ENCODE results near the gene TAF7L.
"Not testable (repeated sequence)": the region's sequence is repeated elsewhere in the genome, so short reads cannot be mapped to it uniquely, and the experiment has no call there.

The TAF7L gene

GRCh38 chrX:101290957-101291603, at the start of gene TAF7L:
Gene TAF7L (minus strand): TSS chrX:101291334. CDS start chrX:101287543, 3,791 bp downstream.
- no peak for DNase-seq (ENCODE audit: low read depth)

- DNase-seq (ENCODE audit: low read depth): no peak
Observed at GRCh38 chrX:101337776-101338271, 46.7 kb upstream of the TAF7L start.

GRCh38 chrX:101334310-101334709, 43.2 kb upstream of the TAF7L start:
- DNase-seq (ENCODE audit: low read depth): not testable (repeated sequence)

GRCh38 chrX:101326600-101326999, 35.5 kb upstream of the TAF7L start:
- DNase-seq (ENCODE audit: low read depth): not testable (repeated sequence)

GRCh38 chrX:101303790-101304189, 12.7 kb upstream of the TAF7L start:
- DNase-seq (ENCODE audit: low read depth): no peak

- DNase-seq (ENCODE audit: low read depth): not testable (repeated sequence)
Observed at GRCh38 chrX:101295603-101296002, 4.5 kb upstream of the TAF7L start.

- no peak for DNase-seq (ENCODE audit: low read depth)
Observed at GRCh38 chrX:101287402-101287801, 3.7 kb downstream of the TAF7L start.

GRCh38 chrX:101276238-101276637, 14.9 kb downstream of the TAF7L start:
- no peak for DNase-seq (ENCODE audit: low read depth)

GRCh38 chrX:101274198-101274597, 16.9 kb downstream of the TAF7L start:
- no peak for DNase-seq (ENCODE audit: low read depth)

GRCh38 chrX:101265869-101266428, 25.2 kb downstream of the TAF7L start:
- DNase-seq (ENCODE audit: low read depth): no peak

GRCh38 chrX:101263766-101264165, 27.4 kb downstream of the TAF7L start:
- no peak for DNase-seq (ENCODE audit: low read depth)

GRCh38 chrX:101262590-101262989, 28.5 kb downstream of the TAF7L start:
- DNase-seq (ENCODE audit: low read depth): no peak

GRCh38 chrX:101260435-101260834, 30.7 kb downstream of the TAF7L start:
- DNase-seq (ENCODE audit: low read depth): no peak

- no peak for DNase-seq (ENCODE audit: low read depth)
Observed at GRCh38 chrX:101258259-101258581, 32.9 kb downstream of the TAF7L start.

- DNase-seq (ENCODE audit: low read depth): no peak
Observed at GRCh38 chrX:101257448-101258258, 33.5 kb downstream of the TAF7L start.

- DNase-seq (ENCODE audit: low read depth): no peak
Observed at GRCh38 chrX:101252634-101253033, 38.5 kb downstream of the TAF7L start.

- no peak for DNase-seq (ENCODE audit: low read depth)
Observed at GRCh38 chrX:101241531-101241930, 49.6 kb downstream of the TAF7L start.

GRCh38 chrX:101237041-101237440, 54.1 kb downstream of the TAF7L start:
- no peak for DNase-seq (ENCODE audit: low read depth)

GRCh38 chrX:101232316-101232715, 58.8 kb downstream of the TAF7L start:
- no peak for DNase-seq (ENCODE audit: low read depth)

GRCh38 chrX:101231080-101231479, 60.1 kb downstream of the TAF7L start:
- DNase-seq (ENCODE audit: low read depth): no peak

- DNase-seq (ENCODE audit: low read depth): no peak
Observed at GRCh38 chrX:101230636-101231035, 60.5 kb downstream of the TAF7L start.

- DNase-seq (ENCODE audit: low read depth): no peak
Observed at GRCh38 chrX:101229170-101229569, 62.0 kb downstream of the TAF7L start.

GRCh38 chrX:101223226-101223625, 67.9 kb downstream of the TAF7L start:
- DNase-seq (ENCODE audit: low read depth): no peak

Data from stimulated activated CD8-positive, alpha-beta memory T cell treated with anti-CD3 and anti-CD28 coated beads, Interleukin-7, amount 100 ng/mL, for 24 hours (primary cell).